WERI-Rb-1 (cell line): ENCODE results near the gene STOML2.
A peak's percentile ranks its signal among the peaks of the same experiment; 100 is the strongest.
"Not testable (repeated sequence)": the region's sequence is repeated elsewhere in the genome, so short reads cannot be mapped to it uniquely, and the experiment has no call there.

ENCODE experiments used
- DNase-seq: peaks from one replicate; pipeline ENCODE4 v3.0.0-alpha.2; 2020
- H3K27ac ChIP-seq: fragments of 250-450 bp; sonication (Bioruptor Pico); 2 replicates; pipeline ENCODE4 v1.5.1; 2020; ENCODE audit warnings: mild to moderate bottlenecking, moderate library complexity
- H3K27me3 ChIP-seq: fragments of 250-450 bp; sonication (Bioruptor Pico); 2 replicates; pipeline ENCODE4 v1.5.1; 2021; ENCODE audit warnings: mild to moderate bottlenecking, low read depth, moderate library complexity; ENCODE audit not compliant: insufficient read depth, severe bottlenecking
- H3K36me3 ChIP-seq: fragments of 250-450 bp; sonication (Bioruptor Pico); 2 replicates; pipeline ENCODE4 v1.5.1; 2020; ENCODE audit warnings: mild to moderate bottlenecking, moderate library complexity
- H3K4me3 ChIP-seq: 2 replicates; pipeline ENCODE4 v1.5.1; 2011; ENCODE audit warnings: low read depth, mild to moderate bottlenecking, control low read depth, low read length
- H3K9me3 ChIP-seq: fragments of 250-450 bp; sonication (Bioruptor Pico); 2 replicates; pipeline ENCODE4 v1.5.1; 2021; ENCODE audit warnings: mild to moderate bottlenecking, moderate library complexity; ENCODE audit not compliant: severe bottlenecking
- TF ChIP-seq, protein P1 (sequence below): IDR thresholded peaks from 2 replicates; pipeline ENCODE4 v1.5.1; 2011; ENCODE audit warnings: low read depth, mild to moderate bottlenecking, control low read depth, inconsistent platforms, low read length

STOML2 gene, protein sequence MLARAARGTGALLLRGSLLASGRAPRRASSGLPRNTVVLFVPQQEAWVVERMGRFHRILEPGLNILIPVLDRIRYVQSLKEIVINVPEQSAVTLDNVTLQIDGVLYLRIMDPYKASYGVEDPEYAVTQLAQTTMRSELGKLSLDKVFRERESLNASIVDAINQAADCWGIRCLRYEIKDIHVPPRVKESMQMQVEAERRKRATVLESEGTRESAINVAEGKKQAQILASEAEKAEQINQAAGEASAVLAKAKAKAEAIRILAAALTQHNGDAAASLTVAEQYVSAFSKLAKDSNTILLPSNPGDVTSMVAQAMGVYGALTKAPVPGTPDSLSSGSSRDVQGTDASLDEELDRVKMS

DNA sequence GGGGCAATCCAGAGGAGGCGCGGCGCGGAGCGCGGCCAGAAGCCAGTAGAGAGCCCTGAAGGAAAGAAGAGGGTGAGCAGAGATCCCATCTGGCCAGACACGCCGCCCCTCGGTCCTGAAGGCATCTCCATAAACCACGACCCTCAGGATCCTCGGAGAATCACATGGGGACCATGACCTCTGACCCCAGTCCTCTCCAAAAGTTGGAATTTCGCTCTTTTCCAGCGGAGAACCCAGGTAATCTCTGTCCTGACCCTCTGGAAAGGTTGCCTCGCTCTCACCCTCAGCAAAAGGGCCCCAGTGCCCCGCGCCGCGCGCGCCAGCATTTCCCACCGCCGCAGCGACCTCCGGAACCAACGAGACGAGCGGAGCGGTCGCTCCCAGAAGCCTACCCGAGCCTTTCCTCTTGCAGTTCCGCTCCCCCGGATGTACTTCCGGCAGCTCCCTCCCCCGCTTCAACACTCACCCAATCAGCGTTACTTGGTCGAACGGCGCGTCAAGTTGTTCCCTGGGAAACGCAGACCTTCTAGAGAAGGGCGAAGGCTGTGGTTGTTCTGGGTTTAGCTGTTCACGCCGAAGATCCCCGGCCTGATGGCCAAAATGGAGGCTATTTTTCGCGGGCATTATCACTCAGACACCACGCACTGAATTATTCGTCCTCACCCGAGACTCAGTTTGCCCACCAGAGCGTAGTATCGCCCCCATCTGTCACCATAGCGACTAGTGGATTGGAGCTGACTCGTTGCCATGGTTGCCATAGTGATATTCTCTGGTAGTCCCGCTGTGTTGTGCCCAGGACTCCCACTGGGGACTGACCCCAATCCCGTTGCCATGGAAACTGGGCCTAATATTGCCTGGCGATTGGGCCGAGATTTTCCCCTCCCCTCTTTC lies at the start of gene STOML2:
Gene STOML2, minus strand, starts transcription at position 363 of the 891 bp plus-strand sequence. Its CDS starts 37 bp downstream, at position 326.
- DNase-seq = peak; percentile 95
- Histone ChIP-seq H3K9me3 (no peaks in the 10 kb centered on the region), H3K27ac (peak within 1 kb of the TSS; percentile 83), H3K27me3 (no peaks in the 10 kb centered on the region), H3K36me3 (peaks cover 26% of the 10 kb centered on the region), H3K4me3 (peak within 1 kb of the TSS; percentile 90)
- TF ChIP-seq, protein P1, sequence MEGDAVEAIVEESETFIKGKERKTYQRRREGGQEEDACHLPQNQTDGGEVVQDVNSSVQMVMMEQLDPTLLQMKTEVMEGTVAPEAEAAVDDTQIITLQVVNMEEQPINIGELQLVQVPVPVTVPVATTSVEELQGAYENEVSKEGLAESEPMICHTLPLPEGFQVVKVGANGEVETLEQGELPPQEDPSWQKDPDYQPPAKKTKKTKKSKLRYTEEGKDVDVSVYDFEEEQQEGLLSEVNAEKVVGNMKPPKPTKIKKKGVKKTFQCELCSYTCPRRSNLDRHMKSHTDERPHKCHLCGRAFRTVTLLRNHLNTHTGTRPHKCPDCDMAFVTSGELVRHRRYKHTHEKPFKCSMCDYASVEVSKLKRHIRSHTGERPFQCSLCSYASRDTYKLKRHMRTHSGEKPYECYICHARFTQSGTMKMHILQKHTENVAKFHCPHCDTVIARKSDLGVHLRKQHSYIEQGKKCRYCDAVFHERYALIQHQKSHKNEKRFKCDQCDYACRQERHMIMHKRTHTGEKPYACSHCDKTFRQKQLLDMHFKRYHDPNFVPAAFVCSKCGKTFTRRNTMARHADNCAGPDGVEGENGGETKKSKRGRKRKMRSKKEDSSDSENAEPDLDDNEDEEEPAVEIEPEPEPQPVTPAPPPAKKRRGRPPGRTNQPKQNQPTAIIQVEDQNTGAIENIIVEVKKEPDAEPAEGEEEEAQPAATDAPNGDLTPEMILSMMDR = no peak

DNA sequence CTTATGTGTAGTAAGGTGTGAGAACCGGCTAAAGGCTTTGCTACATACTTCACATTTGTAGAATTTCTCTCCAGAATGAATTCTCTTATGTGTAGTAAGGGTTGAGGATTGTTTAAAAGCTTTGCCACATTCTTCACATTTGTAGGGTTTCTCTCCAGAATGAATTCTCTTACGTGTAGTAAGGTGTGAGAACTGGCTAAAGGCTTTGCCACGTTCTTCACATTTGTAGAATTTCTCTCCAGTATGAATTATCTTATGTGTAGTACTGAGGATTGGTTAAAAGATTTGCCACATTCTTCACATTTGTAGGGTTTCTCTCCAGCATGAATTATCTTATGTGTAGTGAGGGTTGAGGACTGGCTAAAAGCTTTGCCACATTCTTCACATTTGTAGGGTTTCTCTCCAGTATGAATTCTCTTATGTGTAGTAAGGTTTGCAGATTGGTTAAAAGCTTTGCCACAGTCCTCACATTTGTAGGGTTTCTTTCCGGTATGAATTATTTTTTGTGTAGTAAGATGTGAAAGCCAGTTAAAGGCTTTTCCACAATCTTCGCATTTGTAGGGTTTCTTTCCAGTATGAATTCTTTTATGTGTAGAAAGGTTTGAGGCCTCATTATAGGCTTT lies 45.1 kb upstream of the STOML2 start:
- not testable (repeated sequence) for DNase-seq, H3K4me3 ChIP-seq, H3K27ac ChIP-seq, H3K36me3 ChIP-seq, H3K27me3 ChIP-seq
- H3K9me3 ChIP-seq = peaks cover 19% of the 10 kb centered on the region

DNA sequence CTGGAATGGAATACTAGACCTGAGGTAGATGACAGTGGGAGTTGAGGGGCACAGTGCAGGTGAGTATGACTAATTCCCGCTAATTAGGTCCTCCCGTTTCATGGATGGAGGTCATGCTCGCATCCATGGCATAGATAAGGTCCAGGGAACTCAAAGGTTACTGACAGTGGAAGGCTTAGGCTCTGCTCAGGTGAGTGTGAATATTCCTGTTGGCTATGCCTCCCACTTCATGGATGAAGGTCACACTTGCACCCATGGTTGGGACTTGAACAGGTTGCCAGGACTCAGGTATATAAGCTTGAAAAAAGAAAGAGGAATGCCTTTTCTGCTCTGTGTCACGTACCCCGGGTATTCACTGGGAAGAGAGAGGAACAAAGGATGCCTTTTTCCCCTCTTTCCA lies 39.1 kb upstream of the STOML2 start:
- H3K36me3 ChIP-seq = no peaks in the 10 kb centered on the region
- no peaks in the 10 kb centered on the region for H3K27me3 ChIP-seq
- TF ChIP-seq, protein P1 = no peak
- no peak for DNase-seq
- H3K4me3 ChIP-seq = no peak overlapping the region
- peaks cover 32% of the 10 kb centered on the region for H3K9me3 ChIP-seq
- H3K27ac ChIP-seq = no peak overlapping the region

DNA sequence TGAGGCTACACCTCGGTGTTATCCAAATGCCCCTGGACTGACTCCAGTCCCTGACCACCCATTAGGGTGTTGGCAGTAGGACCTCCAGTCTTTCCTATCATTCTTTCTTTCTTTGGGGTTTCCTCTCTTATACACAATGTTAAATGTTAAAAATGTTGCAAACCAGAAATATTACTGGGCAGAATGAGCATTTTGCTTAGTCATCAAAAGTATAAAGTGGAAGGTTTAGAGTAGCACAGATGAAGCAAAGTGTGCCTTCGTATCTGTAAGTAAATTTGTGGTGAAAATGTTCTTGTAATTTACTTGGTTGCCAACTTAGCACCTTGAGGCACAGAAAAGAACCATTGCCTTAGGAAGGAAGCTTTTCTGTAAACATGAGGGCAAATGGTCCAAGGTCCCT lies 37.2 kb upstream of the STOML2 start:
- no peak for DNase-seq
- H3K27me3 ChIP-seq = no peaks in the 10 kb centered on the region
- no peaks in the 10 kb centered on the region for H3K36me3 ChIP-seq
- H3K9me3 ChIP-seq = peaks cover 32% of the 10 kb centered on the region
- TF ChIP-seq, protein P1 = no peak
- no peak overlapping the region for H3K4me3 ChIP-seq
- H3K27ac ChIP-seq = no peak overlapping the region

DNA sequence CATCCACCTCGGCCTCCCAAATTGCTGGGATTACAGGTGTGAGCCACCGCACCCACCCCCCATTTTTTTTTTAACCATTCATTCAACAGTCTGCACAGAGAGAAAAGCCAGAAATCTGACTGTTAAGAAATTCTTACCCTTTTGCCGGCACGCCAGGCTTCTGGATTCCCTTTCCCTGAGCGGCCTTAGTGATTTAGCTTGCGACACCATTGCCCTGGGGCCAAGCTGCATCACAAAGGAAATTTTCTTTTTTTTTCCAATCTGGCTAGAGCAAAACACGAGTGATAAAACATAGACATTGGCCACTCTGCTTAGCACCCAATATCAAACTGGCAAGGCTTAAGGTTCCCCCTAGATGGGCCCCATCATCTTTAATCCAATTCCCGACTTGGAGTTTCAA lies 33.9 kb upstream of the STOML2 start:
- H3K36me3 ChIP-seq = no peaks in the 10 kb centered on the region
- no peak overlapping the region for H3K4me3 ChIP-seq
- H3K27ac ChIP-seq = no peak overlapping the region
- DNase-seq = no peak
- TF ChIP-seq, protein P1 = no peak
- H3K27me3 ChIP-seq = no peaks in the 10 kb centered on the region
- H3K9me3 ChIP-seq = peaks cover 14% of the 10 kb centered on the region

DNA sequence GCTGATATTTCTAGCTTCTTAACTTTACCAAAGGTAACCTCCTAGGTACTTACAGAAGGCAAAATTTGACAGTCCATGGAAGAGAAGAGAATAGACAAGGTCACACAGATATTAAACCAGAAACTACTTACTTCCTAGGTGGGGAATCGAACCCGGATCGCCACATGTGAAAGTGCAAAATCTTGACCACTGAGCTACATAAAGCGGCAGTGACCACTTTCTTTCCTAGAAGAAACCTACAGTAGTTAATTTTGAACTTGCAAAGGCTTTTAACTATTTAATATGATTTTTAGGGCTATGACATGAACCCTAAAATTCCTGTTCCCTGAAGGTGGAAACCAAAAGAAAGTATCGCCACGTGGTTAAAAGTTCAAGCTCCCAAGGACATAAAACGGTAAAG lies 33.1 kb upstream of the STOML2 start:
- no peak overlapping the region for H3K4me3 ChIP-seq
- H3K27ac ChIP-seq = no peak overlapping the region
- no peak for DNase-seq
- H3K9me3 ChIP-seq = peaks cover 8% of the 10 kb centered on the region
- TF ChIP-seq, protein P1 = no peak
- H3K27me3 ChIP-seq = no peaks in the 10 kb centered on the region
- no peaks in the 10 kb centered on the region for H3K36me3 ChIP-seq
